Activated T-helper 1 cell treated with anti-CD3 and anti-CD28 coated beads, Interleukin-12 subunit alpha, Interleukin-12 subunit beta, Interleukin-2, Interleukin-4 antibody, amounts not matched to agents 30 ng/mL and 10 ng/mL and 1 ng/mL, durations not matched to agents 14 hours and 24 hours and 36 hours (primary cell): ENCODE results near the gene AMN. TPM values are rescaled to one million over a fixed set of nuclear protein-coding genes. Genes with fewer than 3 reads are reported as not detected.

Experiments used
- total RNA-seq: library from RNA; stranded (reverse); gene quantifications from 2 replicates; pipeline ENCODE4 v1.2.3, GENCODE V29; 2022

AMN gene
- total RNA-seq, 1 donor from 2014 or later: 0.44 TPM

Other genes starting within 250 kb of the AMN start
- gene TRAF3, start 145.2 kb upstream of the AMN start, total RNA-seq: 69.2 and 73.1 TPM in 2 replicates
- gene CDC42BPB, start 134.9 kb downstream of the AMN start, total RNA-seq: 1.5 and 1.6 TPM in 2 replicates
- gene LBHD2, start 161.5 kb downstream of the AMN start, total RNA-seq: not detected in 2 replicates
- not detected in 2 replicates for gene EXOC3L4, start 172.1 kb downstream of the AMN start, total RNA-seq
- gene TNFAIP2, start 200.8 kb downstream of the AMN start, total RNA-seq: 2.3 and 2.4 TPM in 2 replicates